GM18508 (cell line): ENCODE results near the gene PDLIM4.

Experiments
- ATAC-seq: cut with Tn5 transposase; IDR thresholded peaks from one replicate; pipeline ENCODE4 v1.9.1; 2021; ENCODE audit warnings: moderate number of reproducible peaks; ENCODE audit not compliant: insufficient read depth, unreplicated experiment

PDLIM4 gene

GRCh38 chr5:132257131-132258101 lies at the start of gene PDLIM4:
Gene PDLIM4 (plus strand): TSS chr5:132257696. CDS start chr5:132257735, 39 bp downstream.
- ATAC-seq = no peak

- no peak for ATAC-seq
Observed at GRCh38 chr5:132207778-132208177, 49.7 kb upstream of the PDLIM4 start.

- ATAC-seq = no peak
Observed at GRCh38 chr5:132209131-132209530, 48.4 kb upstream of the PDLIM4 start.

- ATAC-seq = no peak
Observed at GRCh38 chr5:132209901-132210545, 47.5 kb upstream of the PDLIM4 start.

- no peak for ATAC-seq
Observed at GRCh38 chr5:132210944-132211343, 46.6 kb upstream of the PDLIM4 start.

- ATAC-seq = no peak
Observed at GRCh38 chr5:132211787-132212186, 45.7 kb upstream of the PDLIM4 start.

- no peak for ATAC-seq
Observed at GRCh38 chr5:132213666-132214065, 43.8 kb upstream of the PDLIM4 start.

GRCh38 chr5:132214491-132214890 lies 43.0 kb upstream of the PDLIM4 start:
- ATAC-seq = no peak

GRCh38 chr5:132215329-132215728 lies 42.2 kb upstream of the PDLIM4 start:
- no peak for ATAC-seq

GRCh38 chr5:132218321-132218720 lies 39.2 kb upstream of the PDLIM4 start:
- ATAC-seq = no peak

- ATAC-seq = no peak
Observed at GRCh38 chr5:132219289-132219970, 38.1 kb upstream of the PDLIM4 start.

- no peak for ATAC-seq
Observed at GRCh38 chr5:132219981-132220380, 37.5 kb upstream of the PDLIM4 start.

- ATAC-seq = no peak
Observed at GRCh38 chr5:132220491-132220890, 37.0 kb upstream of the PDLIM4 start.

- no peak for ATAC-seq
Observed at GRCh38 chr5:132221781-132222648, 35.5 kb upstream of the PDLIM4 start.

- peak; percentile 85 for ATAC-seq
Observed at GRCh38 chr5:132222649-132223038, 34.9 kb upstream of the PDLIM4 start.

- ATAC-seq = no peak
Observed at GRCh38 chr5:132223861-132224260, 33.6 kb upstream of the PDLIM4 start.

- ATAC-seq = no peak
Observed at GRCh38 chr5:132224716-132225115, 32.8 kb upstream of the PDLIM4 start.

- no peak for ATAC-seq
Observed at GRCh38 chr5:132225165-132226032, 32.1 kb upstream of the PDLIM4 start.
